Measurements from ENCODE around the gene LRTM1. TPM values are rescaled to one million over a fixed set of nuclear protein-coding genes. Genes with fewer than 3 reads are reported as not detected.

Gene LRTM1
- total and polyA plus RNA-seq, 2 donors (not counting 3 experiments of a cell fraction or from before 2014, with no cell fraction given), result not detected

DNA sequence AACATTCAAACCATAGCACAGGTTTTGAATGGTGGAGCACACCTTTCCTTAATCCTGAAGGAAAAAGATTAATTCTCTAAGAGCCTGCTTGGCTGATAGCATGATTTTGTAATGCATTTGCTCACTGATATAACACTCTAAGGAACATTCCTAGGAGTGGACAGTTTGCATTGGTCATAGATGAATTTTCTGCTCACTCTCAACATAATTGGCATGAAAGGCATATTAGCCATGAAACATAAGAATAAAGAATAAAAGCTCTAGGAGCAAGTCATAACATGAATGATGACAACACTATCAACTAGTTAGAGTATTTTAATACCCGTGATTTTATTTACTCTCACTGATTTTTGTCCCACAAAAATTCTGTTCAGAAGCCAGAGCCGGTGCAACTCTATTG lies 34.3 kb upstream of the LRTM1 start:
- intact Hi-C loops (cut with micrococcal nuclease), result no loop called here
- no peaks in the 10 kb centered on the region for H4K20me1 ChIP-seq (replicated peaks; ENCODE audit: control insufficient read depth, extremely low read depth, insufficient read depth, low read length)
- no peaks in the 10 kb centered on the region for H3K4me1 ChIP-seq (ENCODE audit: control insufficient read depth, extremely low read depth, insufficient read depth, low read length)
- no peaks in the 10 kb centered on the region for H3K36me3 ChIP-seq (ENCODE audit: control insufficient read depth in 2 of 2, extremely low read depth in 1 of 2, insufficient read depth in 2 of 2, low read length in 2 of 2)
- no peaks in the 10 kb centered on the region for H3K9me3 ChIP-seq (replicated peaks; ENCODE audit: control insufficient read depth, insufficient read depth, low read length)
- FAIRE-seq (no peak), DNase-seq (ENCODE audit: low read depth, low spot score) (no peak)
- no TSS peak for BruUV-seq (replicated peaks)
- ChIA-PET POLR2A (no interaction called here), CTCF (no interaction called here)
- no peak overlapping the region for H3K9ac ChIP-seq (replicated peaks; ENCODE audit: extremely low read depth, insufficient read depth, low read length)
- H2AFZ ChIP-seq (ENCODE audit: low read depth, low read length), result no peak overlapping the region
- no peak overlapping the region for H3K27ac ChIP-seq (ENCODE audit: insufficient read depth, low read depth, low read length)
- TF ChIP-seq MYC (IDR thresholded peaks at IDR 0.05; ENCODE audit: low read depth, low read length) (no peak), FOS (IDR thresholded peaks at IDR 0.05; ENCODE audit: borderline replicate concordance, insufficient read depth, low read length) (no peak), JUN (IDR thresholded peaks at IDR 0.05; ENCODE audit: borderline replicate concordance, insufficient read depth, insufficient read length, low read depth) (no peak), GATA2 (IDR thresholded peaks at IDR 0.05; ENCODE audit: insufficient read depth, insufficient read length, low read depth, low read length) (no peak), POLR2AphosphoS5 (IDR thresholded peaks at IDR 0.05; ENCODE audit: insufficient read depth, low read depth, low read length) (no peak), POLR2A (IDR thresholded peaks at IDR 0.05; ENCODE audit: low read depth, low read length) (no peak)
- H3K4me3 ChIP-seq (replicated peaks in 1 of 3; ENCODE audit: insufficient read depth in 1 of 3, low read depth in 1 of 3, low read length in 3 of 3), result no peak overlapping the region
- H3K27me3 ChIP-seq (ENCODE audit: control insufficient read depth in 2 of 2, insufficient read depth in 2 of 2, low read length in 2 of 2), result no peaks in the 10 kb centered on the region
- H3K4me2 ChIP-seq (ENCODE audit: insufficient read depth, low read length), result no peak overlapping the region
- H3K79me2 ChIP-seq (ENCODE audit: control insufficient read depth, insufficient read depth, low read length), result no peaks in the 10 kb centered on the region
- dilution Hi-C loops (cut with MboI; ENCODE audit: extremely low pct_ligation_motif_present, low sequenced_read_pairs), result no loop called here
- no peaks in the 10 kb centered on the region for H3K9me1 ChIP-seq (replicated peaks; ENCODE audit: control insufficient read depth, extremely low read depth, insufficient read depth, low read length)

GRCh38 chr3:54960701-54961100 lies 32.8 kb upstream of the LRTM1 start:
- H3K9me3 ChIP-seq (replicated peaks; ENCODE audit: control insufficient read depth, insufficient read depth, low read length), result no peaks in the 10 kb centered on the region
- H3K9ac ChIP-seq (replicated peaks; ENCODE audit: extremely low read depth, insufficient read depth, low read length), result no peak overlapping the region
- no peaks in the 10 kb centered on the region for H3K79me2 ChIP-seq (ENCODE audit: control insufficient read depth, insufficient read depth, low read length)
- intact Hi-C loops (cut with micrococcal nuclease), result no loop called here
- no peaks in the 10 kb centered on the region for H3K27me3 ChIP-seq (ENCODE audit: control insufficient read depth in 2 of 2, insufficient read depth in 2 of 2, low read length in 2 of 2)
- no TSS peak for BruUV-seq (replicated peaks)
- TF ChIP-seq JUN (IDR thresholded peaks at IDR 0.05; ENCODE audit: borderline replicate concordance, insufficient read depth, insufficient read length, low read depth) (no peak), EZH2 (IDR thresholded peaks at IDR 0.05; ENCODE audit: borderline replicate concordance, low read depth, low read length, severe bottlenecking) (no peak), FOS (IDR thresholded peaks at IDR 0.05; ENCODE audit: borderline replicate concordance, insufficient read depth, low read length) (no peak), POLR2A (IDR thresholded peaks at IDR 0.05; ENCODE audit: low read depth, low read length) (no peak), MYC (IDR thresholded peaks at IDR 0.05; ENCODE audit: low read depth, low read length) (no peak), MAX (IDR thresholded peaks at IDR 0.05; ENCODE audit: insufficient read depth, insufficient read length) (no peak), GATA2 (IDR thresholded peaks at IDR 0.05; ENCODE audit: insufficient read depth, insufficient read length, low read depth, low read length) (no peak), POLR2AphosphoS5 (IDR thresholded peaks at IDR 0.05; ENCODE audit: insufficient read depth, low read depth, low read length) (no peak)
- TF ChIP-seq, protein P1, sequence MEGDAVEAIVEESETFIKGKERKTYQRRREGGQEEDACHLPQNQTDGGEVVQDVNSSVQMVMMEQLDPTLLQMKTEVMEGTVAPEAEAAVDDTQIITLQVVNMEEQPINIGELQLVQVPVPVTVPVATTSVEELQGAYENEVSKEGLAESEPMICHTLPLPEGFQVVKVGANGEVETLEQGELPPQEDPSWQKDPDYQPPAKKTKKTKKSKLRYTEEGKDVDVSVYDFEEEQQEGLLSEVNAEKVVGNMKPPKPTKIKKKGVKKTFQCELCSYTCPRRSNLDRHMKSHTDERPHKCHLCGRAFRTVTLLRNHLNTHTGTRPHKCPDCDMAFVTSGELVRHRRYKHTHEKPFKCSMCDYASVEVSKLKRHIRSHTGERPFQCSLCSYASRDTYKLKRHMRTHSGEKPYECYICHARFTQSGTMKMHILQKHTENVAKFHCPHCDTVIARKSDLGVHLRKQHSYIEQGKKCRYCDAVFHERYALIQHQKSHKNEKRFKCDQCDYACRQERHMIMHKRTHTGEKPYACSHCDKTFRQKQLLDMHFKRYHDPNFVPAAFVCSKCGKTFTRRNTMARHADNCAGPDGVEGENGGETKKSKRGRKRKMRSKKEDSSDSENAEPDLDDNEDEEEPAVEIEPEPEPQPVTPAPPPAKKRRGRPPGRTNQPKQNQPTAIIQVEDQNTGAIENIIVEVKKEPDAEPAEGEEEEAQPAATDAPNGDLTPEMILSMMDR (IDR thresholded peaks at IDR 0.05; ENCODE audit: extremely low read depth in 1 of 2, insufficient read depth in 1 of 2, low read depth in 1 of 2, low read length in 2 of 2), result no peak
- H3K4me1 ChIP-seq (ENCODE audit: control insufficient read depth, extremely low read depth, insufficient read depth, low read length), result no peaks in the 10 kb centered on the region
- H3K4me2 ChIP-seq (ENCODE audit: insufficient read depth, low read length), result no peak overlapping the region
- no peak overlapping the region for H2AFZ ChIP-seq (ENCODE audit: low read depth, low read length)
- H3K27ac ChIP-seq (ENCODE audit: insufficient read depth, low read depth, low read length), result no peak overlapping the region
- no peak overlapping the region for H3K4me3 ChIP-seq (replicated peaks in 1 of 3; ENCODE audit: insufficient read depth in 1 of 3, low read depth in 1 of 3, low read length in 3 of 3)
- ChIA-PET CTCF (no interaction called here), POLR2A (no interaction called here)
- no peak for FAIRE-seq
- no peaks in the 10 kb centered on the region for H3K36me3 ChIP-seq (ENCODE audit: control insufficient read depth in 2 of 2, extremely low read depth in 1 of 2, insufficient read depth in 2 of 2, low read length in 2 of 2)
- H3K9me1 ChIP-seq (replicated peaks; ENCODE audit: control insufficient read depth, extremely low read depth, insufficient read depth, low read length), result no peaks in the 10 kb centered on the region
- dilution Hi-C loops (cut with MboI; ENCODE audit: extremely low pct_ligation_motif_present, low sequenced_read_pairs), result no loop called here
- no peaks in the 10 kb centered on the region for H4K20me1 ChIP-seq (replicated peaks; ENCODE audit: control insufficient read depth, extremely low read depth, insufficient read depth, low read length)
- DNase-seq (ENCODE audit: low read depth, low spot score), result no peak
